ENCODE measurements around the gene STAT1.

Gene STAT1

DNA sequence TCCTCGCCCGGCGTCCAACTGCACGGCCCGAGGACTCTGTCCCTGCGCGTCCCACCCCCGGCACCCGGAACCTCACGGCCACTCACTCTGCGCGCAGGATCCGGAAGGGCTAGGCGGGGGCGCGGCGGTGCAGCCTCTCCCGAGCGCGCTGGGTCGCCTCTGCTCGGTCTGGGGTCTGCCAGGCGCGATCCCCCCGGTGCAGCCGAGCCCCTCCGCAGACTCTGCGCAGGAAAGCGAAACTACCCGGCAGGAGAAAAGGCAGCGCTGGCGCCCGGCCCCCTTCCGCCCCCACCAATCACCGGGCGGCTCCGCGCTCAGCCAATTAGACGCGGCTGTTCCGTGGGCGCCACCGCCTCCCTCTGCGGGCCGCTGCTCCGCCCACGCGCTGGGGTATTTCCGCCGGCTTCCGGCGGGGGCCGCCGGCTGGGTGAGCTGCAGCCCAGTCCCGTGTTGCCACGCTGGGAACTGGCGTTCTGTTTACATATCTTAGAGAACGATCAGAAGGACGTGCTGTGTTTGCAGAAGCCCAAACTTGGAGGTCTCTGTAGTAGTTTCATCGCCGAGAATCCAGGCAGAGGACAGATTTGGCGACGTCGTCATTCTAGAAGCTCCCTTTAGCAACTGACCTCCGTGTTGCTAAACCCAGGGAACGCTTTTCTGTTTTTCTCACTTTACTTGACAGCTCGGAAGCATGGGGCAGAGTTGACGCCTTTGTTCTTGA, at the start of gene STAT1:
STAT1 (minus strand) TSS at position 240 of the 721 bp plus-strand sequence. CDS start 4,168 bp downstream, outside the sequence.
- DNase-seq = peak; percentile 94

DNA sequence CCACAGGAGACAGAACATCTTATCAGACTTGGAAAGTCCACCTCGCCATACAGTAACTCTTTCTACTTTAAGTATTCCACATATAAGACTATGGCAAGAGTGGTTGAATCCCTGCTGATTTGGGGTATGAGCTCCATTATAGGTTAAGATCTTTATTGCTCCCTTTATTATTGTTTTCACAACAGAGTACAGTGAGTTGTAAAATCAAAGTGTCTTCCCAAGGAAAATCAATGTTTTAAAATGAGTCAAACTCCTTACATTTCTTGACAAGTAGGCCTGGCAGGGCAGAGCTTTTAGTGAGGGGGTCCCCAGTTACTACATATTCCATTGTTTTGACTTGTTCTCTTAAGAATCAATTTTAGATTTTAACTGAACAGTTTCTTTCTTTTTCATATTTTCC, 49.6 kb upstream of the STAT1 start:
- no peak for DNase-seq

DNA sequence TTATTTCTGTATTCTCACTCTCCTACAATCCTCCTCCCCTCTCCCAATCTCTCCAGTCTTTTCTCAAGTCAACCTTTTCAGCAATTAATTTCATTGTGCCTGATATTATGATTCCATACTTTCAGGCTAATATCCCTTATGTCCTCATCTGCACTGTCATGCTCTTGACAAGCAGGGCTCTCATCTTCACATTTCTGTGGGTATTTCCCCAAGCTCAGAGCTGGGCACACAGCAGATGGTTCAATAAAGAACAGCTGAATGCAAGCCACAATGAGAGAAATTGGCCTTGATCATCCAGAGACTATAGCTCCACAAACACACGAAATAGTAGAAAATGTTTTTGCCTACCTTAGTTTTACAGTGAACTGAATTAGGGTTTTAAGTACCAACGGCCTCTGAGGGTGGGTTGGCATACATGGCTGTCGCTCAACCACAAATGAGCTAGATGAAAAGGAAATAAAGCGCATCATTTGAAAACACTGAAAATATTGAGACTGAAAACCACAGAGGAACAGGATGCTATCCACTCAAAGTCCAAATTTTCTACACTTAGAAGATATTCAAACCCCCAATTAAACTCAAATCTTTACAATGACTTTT, 47.5 kb upstream of the STAT1 start:
- no peak for DNase-seq

DNA sequence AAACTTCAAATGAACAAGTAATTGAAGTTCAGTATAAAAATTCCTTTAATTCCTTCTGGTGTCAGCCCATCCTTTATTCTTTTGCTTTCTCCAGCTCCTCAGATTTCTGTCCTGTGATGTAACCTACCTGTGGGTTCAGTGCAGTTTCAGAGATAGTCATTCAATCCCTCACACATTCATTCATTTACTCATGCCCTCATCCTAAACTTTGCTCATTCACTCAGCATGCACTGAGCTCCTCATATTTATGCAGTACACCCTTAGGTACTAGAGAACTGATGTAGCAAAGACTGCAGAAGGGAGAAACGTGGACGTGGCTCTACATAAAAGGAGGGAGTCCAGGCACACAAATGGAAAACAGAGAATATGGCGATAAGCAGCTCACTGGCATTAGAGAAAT, 45.3 kb upstream of the STAT1 start:
- no peak for DNase-seq

DNA sequence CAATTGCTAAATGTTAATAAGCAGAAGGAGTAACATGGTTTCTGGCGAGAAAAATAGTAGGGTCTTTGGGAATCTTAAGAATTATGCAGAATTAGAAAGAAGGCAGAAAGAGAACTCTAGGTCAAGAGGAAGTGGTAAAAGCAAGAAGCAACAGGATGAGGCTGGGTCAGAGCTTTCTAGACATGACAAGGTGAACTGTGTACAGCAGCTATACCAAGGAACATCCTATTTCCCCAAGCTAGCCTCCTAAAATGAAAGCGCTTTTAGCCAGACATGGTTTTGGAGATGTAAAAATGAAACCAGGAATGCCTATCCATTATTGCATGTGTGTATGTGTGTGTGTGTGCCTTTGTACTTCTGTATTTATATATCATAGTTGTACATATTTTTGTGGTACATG, 42.3 kb upstream of the STAT1 start:
- no peak for DNase-seq

DNA sequence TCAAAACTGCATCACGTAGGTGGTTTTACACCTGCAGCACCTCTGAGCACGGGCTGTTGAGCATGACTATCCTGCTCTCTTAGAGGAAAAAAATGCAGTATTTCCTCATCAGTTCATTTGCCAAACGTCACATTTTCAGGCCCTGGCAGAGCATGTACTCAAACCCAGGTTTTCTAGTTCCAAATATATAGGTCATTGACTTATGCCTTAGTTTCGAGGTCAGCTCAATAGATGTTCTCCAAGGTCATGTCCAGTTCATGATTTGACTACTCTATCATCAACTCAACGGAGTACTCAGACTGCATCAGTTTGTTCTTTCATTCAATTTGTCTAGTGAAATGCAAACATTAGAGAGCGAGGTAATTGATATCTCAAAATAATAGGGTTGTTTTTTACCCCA, 39.3 kb upstream of the STAT1 start:
- DNase-seq = no peak

DNA sequence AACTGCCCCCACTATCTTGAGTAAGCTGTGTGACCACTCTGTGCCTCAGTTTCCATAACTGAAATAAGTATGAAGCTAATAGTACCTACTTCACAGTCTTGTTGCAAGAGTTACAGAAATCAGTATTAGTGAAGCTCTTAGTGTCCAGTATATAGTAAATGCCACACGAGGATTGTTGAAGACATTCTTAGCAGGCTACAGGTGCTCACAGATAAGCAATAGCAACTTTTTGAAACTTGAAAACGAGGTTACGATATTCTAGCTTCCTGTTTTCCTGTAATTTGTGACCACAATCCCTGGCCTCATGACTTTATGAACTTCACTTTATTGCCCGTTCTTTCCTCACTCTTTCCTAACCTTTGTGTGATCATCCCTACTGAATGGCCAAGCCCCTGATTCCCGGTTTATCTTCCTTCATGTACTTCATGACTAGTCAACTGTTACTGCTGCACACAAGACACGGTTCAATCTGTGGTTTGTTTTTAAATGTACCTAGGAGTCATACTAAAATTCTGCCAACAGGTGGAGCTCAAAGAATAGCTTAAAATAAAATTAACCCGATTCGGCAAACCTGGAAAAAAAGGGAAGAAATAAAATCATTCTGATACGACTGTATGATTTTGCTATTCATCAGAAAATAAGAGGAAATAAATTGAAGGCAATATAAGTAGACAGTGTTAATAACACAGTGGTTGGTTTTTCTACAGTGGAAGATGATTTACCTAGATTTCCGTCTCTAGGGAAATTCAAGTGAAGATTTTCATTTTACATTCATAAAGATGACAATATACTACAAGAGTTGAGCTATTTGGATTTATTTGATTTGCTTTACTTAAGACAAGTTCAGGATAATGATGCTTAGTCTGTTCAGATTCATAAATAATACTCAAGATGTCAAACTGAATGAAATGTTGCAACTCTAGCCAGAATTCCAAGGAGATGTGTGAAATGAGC, 38.1 kb upstream of the STAT1 start:
- DNase-seq = peak; percentile 67

DNA sequence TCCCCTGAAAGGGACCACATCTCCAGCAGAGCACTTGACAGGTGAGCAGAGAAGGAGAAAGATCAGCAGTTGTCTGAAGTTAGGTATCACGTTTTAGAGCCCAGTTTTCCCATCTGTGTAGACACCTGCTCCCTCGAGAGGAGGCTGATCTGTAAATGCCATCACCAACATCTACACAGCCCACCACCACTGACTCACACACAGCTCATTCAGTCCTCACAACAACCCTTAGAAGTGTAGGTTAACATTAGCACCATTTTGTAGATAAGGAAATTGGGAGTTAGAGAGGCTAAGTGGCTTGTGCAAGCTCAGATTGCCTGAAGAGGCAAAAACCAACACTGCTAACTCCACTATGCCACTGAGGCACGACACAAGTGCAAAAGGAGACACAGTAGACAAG, 37.2 kb upstream of the STAT1 start:
- no peak for DNase-seq

DNA sequence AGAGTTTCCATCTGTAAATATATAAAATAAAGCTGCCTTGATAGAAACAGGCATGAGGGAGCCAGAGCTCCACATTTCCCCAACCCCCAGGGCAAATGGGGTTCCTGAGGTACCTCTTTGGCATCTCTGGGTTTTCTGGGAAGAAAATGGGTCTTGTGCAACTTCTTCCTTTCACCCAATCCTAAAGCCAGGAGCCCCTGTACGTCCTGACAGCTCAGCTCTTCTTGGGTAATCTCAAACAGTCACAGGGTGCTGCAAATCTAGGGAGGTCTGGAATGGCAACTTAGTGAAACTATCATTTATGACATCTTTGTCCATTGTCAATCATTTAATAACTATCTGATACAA, 36.6 kb upstream of the STAT1 start:
- no peak for DNase-seq

DNA sequence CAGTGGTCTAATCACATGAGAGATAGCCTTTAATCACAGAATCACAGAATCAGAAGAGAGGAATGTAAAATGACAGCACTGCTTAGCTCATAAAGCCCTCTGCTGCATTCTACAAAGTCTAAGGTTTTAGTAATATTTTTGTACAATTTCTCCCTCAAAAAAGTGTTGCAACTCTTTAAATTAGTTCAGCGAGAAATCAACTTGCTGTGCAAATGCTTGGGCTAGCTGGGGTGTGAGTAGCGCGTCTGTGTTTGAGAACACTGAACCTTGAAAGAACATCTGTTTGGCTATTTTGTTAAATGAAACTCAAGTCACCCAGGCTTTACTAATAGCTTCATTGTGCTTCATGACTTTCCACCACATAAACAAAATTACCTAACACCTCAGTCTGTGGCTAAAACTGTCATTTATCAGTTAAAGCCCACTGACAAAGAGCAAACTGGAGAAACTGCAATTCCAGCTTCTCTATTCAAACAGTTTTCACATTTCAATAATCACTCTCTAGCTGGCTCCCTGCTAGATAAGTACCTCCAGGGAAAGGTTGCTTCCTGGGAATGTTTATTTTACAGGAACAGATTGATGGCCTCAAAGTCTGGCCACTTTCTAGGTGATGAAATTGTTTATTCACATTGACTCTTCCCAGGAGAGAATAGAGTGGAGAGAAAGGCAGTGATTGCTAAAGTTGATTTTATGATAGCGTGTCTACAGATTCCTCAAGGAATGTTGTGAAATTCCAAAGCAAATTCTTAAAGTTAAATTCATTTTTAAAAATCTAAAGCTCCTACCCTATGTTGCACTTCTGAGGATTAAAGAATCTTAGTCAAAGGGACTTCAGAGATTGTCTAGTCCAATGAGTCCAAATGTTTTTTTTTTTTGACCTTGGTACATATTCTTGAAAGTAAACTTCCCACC, 36.0 kb upstream of the STAT1 start:
- DNase-seq = peak; percentile 93

DNA sequence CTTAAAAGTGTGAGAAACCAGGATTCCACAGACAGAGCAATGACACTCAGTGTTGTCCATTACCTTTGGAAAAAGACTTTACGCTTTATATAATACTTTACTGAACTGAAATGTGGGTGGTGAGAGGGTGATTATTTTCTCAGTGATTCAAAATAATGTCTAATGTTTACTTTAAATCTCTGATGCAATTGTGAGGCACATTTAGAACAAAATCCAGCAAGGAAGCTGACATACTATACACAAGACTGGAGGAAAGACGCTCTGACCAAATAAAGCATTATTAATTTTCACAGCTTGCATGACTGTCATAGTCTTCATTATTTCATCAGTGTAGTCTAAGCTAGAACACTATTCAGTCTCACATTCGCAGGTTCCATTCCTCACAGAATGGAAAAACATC, 34.1 kb upstream of the STAT1 start:
- DNase-seq = no peak

DNA sequence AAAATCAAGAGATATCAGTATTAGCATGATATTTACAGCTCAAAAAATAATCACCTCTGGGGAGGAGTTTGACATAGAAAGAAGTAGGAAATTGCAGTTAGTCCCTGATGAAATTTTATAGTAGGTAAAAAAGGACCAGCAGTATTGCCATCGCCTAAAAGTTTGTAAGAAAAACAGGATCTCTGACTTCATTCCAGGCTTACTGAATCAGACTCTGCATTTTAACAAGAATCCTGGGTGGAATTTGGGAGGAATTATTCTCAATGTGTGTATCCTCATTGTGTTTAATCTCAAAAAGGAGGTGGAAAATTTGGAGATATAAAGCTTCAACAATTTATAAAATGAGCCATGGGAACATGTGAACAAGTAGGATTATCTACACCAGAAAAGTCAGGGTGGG, 31.2 kb upstream of the STAT1 start:
- no peak for DNase-seq

DNA sequence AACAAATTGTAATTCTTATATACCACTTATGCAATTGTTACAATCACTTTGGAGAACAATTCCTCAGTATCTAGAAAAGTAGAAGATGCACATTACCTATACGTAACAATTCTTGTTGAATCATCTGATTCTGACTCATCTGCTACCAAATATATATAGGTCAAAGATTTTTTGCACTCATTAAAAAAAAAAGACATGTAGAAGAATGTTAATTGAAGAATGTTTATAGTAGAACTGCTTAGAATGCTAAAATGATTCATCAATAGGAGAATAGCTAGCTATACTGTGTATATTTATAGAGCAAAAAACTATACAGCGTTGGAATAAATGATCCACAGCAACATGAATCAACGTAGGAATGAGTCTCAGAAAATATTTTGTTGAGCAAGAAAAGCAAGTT, 29.5 kb upstream of the STAT1 start:
- no peak for DNase-seq

DNA sequence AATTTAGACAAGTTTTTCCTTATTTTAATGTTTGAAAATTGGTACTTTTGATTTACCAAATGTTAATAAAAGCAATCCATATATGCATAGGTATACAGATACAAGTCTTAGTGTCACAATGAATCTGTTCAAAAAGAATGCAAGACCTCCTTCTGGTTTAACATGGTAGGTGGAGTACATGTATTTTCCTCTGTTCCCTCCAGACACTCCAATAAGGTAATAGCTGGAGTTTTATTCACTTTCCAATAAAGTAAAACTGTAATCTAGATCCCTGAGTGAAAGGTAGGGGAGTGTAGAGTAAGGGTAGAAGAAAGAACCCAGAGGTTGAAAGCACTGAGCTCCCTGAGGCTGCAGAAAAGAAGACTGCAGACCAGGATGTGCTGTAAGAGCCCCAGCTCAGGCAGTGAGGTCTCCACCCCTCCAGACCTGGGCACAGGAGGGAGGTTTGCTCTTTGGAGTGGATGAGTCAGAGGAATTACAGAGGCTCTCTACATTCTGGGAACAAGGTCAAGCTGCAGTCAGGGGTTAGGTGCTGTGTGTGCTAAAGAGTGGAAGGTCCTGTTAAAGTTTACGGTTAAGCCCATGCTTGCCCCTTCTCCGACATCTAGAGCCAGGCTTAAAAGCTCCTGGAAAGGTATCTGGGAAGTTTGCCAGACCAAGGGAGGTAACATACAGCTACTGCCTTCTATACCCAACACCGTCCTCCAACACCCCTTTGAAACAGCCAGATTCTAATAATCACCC, 27.6 kb upstream of the STAT1 start:
- DNase-seq = no peak

DNA sequence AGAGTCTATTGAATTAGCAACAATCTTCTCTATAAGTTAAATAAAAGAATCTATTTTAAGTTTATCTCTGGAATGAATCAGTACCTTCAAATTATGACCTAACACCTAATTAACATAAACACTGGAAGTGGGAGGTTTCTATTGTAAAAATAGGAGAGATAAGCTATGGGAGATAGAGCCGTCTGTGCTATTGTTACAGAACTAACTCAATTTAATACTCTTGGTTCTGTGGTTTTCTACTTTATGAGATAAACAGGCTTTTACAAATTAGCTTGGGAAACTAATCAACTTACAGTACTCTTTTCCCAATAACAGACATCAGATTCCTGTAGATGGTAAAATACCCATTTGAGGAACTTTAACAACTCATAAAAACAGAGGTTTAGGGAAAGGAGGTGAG, 25.6 kb upstream of the STAT1 start:
- DNase-seq = no peak

DNA sequence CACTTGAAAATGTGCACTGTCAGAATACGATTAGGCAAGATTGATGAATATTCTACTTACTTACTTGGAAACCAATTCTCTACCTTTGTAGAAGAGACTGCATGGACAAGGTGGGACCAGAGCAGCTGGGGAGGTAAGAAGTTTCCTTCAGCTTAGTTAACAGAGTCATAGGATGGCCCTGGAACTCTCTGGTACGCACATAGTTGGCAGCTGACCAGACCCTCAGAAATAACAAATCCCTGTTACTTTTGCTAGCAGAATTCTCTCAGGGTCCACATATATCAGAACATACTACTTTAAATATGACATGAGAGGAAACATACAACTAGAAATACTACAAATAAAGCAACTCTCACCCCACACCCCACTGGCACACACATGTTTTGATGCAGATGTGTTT, 24.8 kb upstream of the STAT1 start:
- DNase-seq = no peak

DNA sequence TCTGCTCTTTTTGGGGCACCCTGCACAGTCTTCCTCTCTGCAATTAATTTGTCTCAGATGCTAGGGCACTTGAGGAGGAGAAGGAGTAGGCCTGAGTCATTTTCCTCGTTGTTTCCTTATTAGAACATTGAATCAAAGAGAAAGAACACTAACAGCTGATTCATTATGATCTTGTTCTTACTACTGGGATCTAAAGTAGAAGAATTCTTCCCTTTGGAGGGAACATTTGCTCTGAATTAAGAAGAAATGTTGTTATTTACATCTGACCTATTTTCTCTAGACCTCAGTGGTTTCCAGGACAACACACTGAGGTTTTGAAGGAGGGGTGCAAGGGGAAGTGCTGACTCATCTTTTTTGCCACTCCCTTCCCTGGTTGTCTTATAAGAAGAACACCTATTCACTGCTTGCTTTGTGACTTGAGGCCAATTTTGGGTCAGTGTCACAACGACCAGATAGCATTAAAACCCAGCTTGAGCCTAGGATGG, 24.3 kb upstream of the STAT1 start:
- DNase-seq = no peak

DNA sequence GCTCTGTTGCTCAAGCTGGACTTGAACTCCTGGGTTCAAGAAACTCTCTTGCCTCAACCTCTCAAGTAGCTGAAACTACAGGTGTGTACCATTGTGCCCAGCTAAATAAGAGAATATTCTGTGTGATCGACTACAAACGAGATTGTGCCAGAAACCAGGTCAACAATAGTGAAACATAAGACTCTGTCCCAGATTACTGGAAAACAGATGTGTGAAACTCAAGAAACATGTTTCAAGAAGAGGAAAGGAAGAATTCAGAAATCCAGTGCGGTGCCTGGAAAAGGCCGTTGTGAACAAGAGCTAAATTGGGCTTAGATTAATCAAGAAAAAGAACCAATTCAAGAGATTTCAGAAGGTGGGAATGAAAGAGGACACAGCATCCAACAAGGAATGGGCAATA, 23.4 kb upstream of the STAT1 start:
- DNase-seq = no peak

DNA sequence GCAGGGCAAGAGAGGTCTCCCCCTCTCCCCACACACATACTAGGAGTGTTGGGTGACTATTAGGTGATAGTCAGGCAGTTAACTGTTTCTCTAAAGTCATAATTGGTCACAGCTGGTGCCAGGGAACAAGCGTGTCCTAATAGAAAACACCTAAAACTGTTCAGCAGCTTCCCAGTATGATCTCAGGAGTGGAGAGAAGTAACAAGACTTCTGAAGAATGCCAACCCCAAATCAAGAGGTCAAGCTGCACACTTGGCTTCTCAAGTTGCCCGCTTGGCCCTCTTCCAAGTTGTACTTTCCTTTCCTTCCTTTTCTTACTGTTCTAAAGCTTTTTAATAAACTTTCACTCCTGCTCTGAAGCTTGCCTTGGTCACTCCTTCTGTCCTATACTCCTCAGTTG, 22.4 kb upstream of the STAT1 start:
- no peak for DNase-seq

DNA sequence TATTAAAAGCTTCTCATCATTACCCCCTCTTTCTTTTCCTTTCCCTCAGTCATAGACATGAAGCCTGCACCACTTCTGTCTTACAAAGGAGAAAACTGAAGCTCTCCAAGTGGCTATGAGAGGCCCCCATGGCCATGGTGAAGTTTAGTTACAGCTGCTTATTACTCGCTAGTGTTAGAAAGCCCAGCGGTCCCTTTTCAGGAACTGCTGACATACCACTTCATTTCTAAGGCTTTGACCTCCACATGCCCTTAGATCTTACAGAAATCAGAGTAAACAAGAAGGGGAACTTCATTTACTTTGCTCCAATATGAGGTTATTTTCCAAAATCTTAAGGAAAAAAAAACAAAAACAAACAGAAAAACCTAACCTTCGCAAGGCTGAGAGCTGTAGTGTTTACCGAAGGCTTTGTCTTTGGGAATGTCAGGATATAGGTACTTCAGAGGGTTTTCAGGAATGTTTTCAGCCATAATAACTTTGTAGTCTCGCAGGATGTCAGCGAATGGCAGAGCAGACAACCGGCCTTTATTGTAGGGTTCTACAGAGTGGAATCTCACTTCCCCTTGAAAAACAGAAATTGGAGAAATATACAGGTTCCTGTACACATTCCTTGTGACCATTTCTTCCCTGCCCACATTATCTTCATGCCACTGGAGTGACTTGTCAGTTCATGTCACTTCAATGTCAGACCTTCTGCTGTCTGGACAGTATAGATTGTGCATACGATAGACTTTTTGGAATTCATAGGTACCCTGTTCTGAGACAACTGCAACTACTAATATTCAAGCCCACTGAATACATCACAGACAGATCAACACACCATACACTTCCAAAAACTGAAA, 18.8 kb upstream of the STAT1 start:
- no peak for DNase-seq

DNA sequence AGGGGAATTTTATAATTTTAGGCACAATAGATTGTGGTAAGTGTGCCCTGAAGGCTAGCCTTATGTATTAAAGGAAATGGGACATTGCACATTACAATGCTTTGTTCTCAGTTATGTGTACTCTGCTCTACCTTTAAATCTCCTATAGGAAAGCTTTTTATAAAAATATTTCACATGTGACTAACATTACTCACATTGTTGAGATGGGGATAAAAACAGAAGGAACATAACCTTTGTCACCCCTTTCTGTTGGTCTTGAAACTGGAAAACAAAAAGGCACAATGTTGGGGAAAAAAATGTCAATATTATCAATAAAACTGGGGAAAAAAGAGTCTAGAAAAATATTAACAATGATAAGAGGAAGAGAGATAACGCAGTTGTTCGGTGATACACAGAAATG, 17.3 kb upstream of the STAT1 start:
- DNase-seq = no peak

Measured in NCI-H748 treated with DMSO at 0.1 percent for 48 hours (cell line).